Activated CD8-positive, alpha-beta memory T cell treated with anti-CD3 and anti-CD28 coated beads for 4 hours (primary cell): ENCODE measurements around the gene ROS1.
"Not testable (repeated sequence)": the region's sequence is repeated elsewhere in the genome, so short reads cannot be mapped to it uniquely, and the experiment has no call there.

Source experiments
- DNase-seq, 2 donors: peaks; one replicate each; pipeline ENCODE4 v3.0.0-alpha.2; 2020; ENCODE audit warnings: low read depth in 2 of 2

The ROS1 gene

GRCh38 chr6:117381749-117382148 lies 44.0 kb downstream of the ROS1 start:
- DNase-seq, result no peak

- no peak for DNase-seq
Measured at GRCh38 chr6:117380298-117380697, 45.4 kb downstream of the ROS1 start.

- no peak for DNase-seq
Measured at GRCh38 chr6:117375446-117375845, 50.3 kb downstream of the ROS1 start.

- no peak for DNase-seq
Measured at GRCh38 chr6:117373211-117373813, 52.4 kb downstream of the ROS1 start.

GRCh38 chr6:117372289-117372688 lies 53.5 kb downstream of the ROS1 start:
- DNase-seq, result not testable (repeated sequence)

- DNase-seq, result no peak
Measured at GRCh38 chr6:117371492-117371891, 54.2 kb downstream of the ROS1 start.

- DNase-seq, result no peak
Measured at GRCh38 chr6:117359581-117359980, 66.2 kb downstream of the ROS1 start.

GRCh38 chr6:117354671-117355070 lies 71.1 kb downstream of the ROS1 start:
- DNase-seq, result no peak

- no peak for DNase-seq
Measured at GRCh38 chr6:117352466-117353081, 73.2 kb downstream of the ROS1 start.

- DNase-seq, result no peak
Measured at GRCh38 chr6:117351521-117351920, 74.2 kb downstream of the ROS1 start.

- DNase-seq, result no peak
Measured at GRCh38 chr6:117346142-117346930, 79.4 kb downstream of the ROS1 start.

- no peak for DNase-seq
Measured at GRCh38 chr6:117345292-117345610, 80.5 kb downstream of the ROS1 start.

GRCh38 chr6:117344444-117345291 lies 81.1 kb downstream of the ROS1 start:
- DNase-seq, result no peak

GRCh38 chr6:117338567-117338966 lies 87.2 kb downstream of the ROS1 start:
- no peak for DNase-seq

GRCh38 chr6:117329926-117330325 lies 95.8 kb downstream of the ROS1 start:
- no peak for DNase-seq

GRCh38 chr6:117328500-117328899 lies 97.2 kb downstream of the ROS1 start:
- no peak for DNase-seq

GRCh38 chr6:117328005-117328389 lies 97.7 kb downstream of the ROS1 start:
- no peak for DNase-seq

GRCh38 chr6:117327149-117328004 lies 98.4 kb downstream of the ROS1 start:
- DNase-seq, result no peak

GRCh38 chr6:117326396-117326795 lies 99.3 kb downstream of the ROS1 start:
- no peak for DNase-seq

GRCh38 chr6:117317261-117317660 lies 108.5 kb downstream of the ROS1 start:
- no peak for DNase-seq

- DNase-seq, result no peak
Measured at GRCh38 chr6:117311726-117312125, 114.0 kb downstream of the ROS1 start.
